GM21717 (cell line): Measurements from ENCODE around the gene SMAD7.

Source experiments
- ATAC-seq: cut with Tn5 transposase; IDR thresholded peaks from one replicate; pipeline ENCODE4 v1.9.1; 2021; ENCODE audit warnings: mild to moderate bottlenecking, moderate library complexity; ENCODE audit not compliant: unreplicated experiment

SMAD7 gene

GRCh38 chr18:48947560-48947959, 3.2 kb downstream of the SMAD7 start:
- ATAC-seq, result no peak

DNA sequence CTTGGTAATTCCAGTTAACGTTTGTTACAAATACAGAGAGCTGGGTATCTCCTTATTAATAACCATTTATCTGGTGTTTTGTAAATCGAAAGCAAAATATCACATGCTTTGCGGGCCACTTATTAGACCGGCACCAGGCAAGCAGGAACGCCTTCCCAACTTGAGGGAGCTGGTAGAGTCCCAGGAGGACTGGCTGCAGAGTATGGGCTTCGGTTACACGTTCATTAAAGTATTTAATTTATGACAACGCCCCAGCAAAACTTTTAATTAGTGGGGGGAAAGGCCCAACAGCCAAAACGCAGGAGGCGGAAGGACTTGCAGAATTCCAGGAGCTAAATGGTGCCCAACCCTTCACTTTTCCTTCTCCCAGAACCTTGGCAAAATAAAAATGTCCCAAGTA, 3.7 kb downstream of the SMAD7 start:
- no peak for ATAC-seq

- ATAC-seq, result no peak
Observed at GRCh38 chr18:48946329-48946835, 4.4 kb downstream of the SMAD7 start.

- ATAC-seq, result no peak
Observed at GRCh38 chr18:48945953-48946217, 4.9 kb downstream of the SMAD7 start.

DNA sequence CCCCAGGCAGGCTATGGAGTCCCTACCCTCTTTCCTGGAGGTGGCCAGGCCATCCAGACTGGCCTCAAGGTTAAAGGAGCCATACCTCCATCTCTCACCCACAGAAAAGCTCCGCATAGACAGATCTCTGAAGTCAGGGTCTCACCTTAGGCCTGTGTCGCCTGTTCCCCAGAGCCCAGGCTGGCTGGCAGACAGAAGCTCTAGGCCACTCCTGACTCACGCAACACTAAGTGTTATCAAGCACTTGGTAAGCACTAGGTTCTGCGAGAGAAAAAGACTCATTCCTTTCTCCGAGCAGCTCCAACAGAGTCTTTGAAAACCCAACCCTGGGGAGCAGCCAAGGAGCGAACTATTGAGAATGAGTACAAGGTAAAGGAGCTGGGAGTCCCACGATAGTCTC, 6.1 kb downstream of the SMAD7 start:
- ATAC-seq, result no peak

GRCh38 chr18:48943736-48944527, 6.8 kb downstream of the SMAD7 start:
- no peak for ATAC-seq

- ATAC-seq, result no peak
Observed at GRCh38 chr18:48943333-48943732, 7.4 kb downstream of the SMAD7 start.

DNA sequence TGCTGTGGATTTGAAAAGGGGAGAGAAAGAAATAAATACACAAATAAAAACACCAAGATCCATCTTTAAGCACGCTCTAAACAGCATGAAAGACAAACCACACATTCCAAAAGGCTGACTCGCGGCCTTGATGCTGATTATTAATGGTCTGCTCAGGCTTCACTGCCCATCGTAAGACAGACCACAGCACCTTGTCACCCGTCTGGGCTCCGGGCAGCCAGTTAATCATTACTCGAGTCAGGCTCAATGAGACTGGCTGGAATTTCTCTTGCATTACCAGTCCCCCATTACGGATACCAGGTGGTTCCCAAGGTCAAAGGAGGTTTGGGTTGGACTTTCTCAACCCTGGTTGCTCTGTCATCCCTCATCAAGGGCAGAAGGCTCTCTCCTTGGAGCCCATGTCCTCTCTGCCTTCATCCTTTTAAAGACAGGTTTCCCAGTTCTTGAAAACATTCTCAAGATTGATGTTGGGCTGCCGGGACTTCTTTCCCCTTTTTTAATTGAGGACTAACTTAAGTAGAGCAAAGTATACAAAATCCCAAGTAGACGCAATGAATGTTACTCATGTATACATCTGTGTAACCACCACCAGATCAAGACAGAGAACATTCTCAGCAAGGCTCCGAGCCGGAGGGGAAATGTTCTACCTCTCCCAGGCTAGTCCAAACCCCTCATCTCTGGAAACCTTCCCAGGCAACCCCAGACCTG, 8.1 kb downstream of the SMAD7 start:
- no peak for ATAC-seq

- ATAC-seq, result no peak
Observed at GRCh38 chr18:48942086-48942485, 8.7 kb downstream of the SMAD7 start.

DNA sequence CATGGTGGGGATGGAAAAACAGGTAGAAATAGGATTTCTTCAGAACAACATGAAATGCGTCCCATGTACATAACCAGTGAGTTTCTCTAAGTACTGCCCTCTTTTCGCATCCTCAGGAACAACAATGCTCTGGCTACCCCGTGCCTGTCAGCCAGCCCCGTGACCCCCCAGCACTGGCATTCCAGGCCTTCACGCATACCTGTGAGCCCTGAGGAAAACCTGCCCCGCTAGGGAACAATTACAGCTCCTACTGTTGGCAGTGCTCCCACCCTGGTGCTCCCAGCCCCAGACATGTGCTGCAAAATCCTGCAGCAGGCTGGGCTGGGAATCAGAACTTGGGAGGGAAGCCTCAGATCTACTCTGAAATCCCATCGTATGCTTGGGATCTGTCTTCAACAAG, 9.1 kb downstream of the SMAD7 start:
- no peak for ATAC-seq

DNA sequence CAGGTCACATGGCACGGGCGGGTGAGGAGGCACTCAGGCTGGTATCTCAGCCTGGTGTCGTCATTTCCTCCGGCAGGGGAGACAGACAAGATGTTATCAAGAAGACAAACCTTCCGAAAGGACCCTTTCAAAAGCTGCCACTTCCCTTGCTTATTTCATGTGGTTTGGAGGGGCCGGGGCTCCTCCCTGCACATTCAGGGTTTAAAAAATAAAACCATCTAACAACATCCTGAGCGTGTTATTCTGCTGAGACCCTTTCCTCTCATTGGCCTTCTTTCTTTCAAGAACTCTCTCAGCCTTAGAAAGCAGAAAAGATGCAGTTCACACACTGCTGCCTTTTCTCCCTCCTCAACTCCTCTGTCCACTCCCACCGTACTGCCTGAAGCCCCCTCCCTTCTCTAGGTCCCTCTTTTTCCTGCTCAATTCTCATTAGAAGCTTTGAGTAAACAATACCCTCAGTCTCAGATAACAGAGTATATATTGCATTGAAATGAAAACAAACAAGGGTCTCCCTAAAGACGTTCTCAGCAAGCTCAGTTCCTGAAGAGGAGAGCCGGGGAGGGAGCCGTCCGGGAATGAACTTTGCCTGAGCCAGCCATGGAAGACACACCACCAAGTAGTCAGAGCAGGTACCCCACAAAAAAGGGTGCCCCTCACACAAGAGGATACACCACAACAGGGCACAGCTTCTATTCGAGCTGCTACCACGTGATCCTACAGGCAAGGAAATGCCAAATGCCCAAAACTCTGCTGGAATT, 9.7 kb downstream of the SMAD7 start:
- ATAC-seq, result peak; percentile 50

DNA sequence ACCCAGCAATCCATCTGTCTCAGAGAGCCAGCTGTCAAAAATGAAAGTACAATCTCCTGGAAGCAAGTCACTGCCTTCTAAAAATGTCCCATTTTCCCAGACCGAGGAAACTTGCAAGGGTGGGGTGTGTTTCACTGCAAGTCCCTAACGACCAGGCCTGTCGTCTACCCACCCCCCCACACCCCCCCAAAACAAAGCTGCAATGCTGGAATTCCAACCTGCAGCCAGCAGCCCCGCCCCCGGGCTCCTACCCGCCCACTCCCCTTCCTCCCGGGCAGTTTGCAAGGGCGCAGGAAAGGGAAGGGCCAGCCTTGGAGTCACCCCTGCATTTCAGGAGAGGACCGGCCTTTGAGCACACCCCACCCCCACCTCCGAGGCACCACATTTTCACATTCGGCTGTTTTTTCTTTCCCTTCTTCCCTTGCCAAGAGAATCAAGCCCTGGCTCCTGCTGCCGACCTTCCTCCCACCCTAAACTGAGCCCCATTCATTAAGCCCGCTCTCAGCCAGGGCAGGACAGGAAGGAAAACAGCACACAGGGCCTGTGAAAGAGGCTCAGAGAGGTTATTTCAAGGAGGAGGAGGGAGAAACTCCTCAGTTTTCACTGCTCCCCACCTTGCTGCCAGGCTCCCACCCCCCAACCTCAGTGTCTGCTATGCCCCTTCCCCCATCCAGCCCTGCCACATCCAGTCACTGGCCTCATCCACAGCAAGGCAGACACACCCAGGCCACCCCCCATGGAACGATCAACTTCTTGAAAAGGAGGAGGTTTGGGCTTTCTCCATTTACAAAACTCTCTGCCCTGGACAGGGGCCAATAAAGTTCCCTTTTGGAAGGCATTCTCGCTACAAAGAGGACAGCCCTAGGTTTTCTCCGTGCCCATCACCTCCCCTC, 11.3 kb downstream of the SMAD7 start:
- no peak for ATAC-seq

- ATAC-seq, result no peak
Observed at GRCh38 chr18:48938827-48939204, 11.9 kb downstream of the SMAD7 start.

DNA sequence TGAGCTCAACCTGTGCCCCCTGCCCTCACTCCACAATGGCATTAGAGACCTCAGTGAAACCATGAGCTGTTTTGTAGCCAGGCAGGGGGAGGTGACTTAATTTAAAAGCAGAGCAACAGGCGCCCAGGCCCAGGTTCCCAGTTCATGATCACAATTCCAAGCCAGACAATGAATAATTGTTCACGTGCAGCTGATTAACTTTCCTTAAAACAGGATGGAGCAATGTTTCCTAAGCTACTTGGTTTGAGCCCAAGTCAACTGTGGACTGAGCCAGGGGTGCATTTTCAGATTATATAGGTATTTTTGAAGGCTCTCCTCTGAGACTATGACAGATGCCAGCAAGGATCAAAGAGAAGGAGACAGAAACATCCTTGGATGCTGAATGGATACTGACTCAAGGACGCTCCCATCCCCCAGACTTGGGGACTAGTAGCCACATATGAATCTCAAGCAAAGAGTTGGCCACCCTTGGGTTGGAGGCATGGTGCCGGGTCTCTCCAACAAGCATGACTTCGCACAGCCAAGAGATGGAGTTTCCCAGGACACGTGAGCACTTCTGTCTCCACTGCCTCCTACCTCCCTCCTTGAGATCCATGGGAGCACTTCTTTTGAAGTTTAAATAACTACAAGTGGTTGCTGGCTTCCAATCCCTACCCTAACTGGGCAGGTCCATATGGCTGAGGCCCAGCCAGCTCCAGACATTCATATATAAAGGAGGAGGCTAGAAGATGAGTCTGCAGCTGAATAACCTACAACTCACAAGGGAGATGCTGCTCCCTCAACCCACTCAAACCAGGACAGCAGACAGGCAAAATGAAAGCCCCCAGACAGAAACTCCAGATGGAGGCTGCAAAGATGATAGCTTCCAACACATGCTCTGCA, 12.7 kb downstream of the SMAD7 start:
- no peak for ATAC-seq

- no peak for ATAC-seq
Observed at GRCh38 chr18:48935433-48935774, 15.4 kb downstream of the SMAD7 start.

DNA sequence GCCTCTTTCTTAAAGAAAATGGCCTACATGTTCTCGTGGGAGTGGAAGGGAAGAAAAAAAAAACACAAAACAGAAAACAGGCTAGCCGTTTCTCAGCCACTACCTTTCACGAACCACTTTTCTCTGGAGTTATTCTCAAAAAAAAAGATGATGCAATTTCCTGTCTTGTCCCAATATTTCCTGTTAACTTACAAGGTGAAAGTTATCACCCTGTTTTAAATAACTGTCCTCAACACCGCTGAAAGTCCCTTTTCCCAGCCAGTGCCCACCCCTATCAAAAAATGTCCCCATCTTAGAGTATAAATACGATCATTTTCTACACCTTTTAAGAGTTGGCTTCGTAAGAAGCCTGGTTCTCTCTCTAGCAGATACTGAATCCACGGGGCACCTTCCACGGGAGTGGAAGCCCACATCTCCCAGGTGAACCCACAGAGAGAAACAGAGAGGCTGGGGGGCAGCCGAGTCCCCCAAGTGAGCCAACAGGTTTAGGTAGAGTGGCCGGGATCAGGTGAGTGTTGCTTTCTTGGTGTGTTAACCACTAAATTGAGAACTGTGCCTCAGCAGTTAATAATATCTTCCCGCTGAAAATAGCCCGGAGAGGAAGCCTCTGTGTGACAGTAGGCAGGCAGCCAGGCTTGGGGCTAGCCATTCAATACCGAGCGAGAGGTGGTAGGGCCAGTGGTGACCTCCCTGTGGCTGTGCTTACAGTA, 15.9 kb downstream of the SMAD7 start:
- ATAC-seq, result peak; percentile 44

DNA sequence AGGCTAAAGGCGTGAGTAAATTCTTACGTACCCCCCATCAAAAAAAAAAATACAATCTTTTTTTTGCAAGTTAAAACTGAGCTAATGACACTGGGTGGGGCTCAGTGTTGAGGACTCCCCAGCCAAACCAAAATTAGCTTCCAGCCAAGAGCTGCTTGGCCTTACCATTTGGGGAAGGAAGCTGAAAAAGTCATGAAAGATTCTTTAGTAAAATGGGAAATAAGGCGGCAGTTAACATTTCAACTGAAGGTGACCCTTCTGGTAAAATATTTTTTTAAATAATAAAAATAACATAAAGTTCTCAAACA, 16.4 kb downstream of the SMAD7 start:
- ATAC-seq, result no peak

DNA sequence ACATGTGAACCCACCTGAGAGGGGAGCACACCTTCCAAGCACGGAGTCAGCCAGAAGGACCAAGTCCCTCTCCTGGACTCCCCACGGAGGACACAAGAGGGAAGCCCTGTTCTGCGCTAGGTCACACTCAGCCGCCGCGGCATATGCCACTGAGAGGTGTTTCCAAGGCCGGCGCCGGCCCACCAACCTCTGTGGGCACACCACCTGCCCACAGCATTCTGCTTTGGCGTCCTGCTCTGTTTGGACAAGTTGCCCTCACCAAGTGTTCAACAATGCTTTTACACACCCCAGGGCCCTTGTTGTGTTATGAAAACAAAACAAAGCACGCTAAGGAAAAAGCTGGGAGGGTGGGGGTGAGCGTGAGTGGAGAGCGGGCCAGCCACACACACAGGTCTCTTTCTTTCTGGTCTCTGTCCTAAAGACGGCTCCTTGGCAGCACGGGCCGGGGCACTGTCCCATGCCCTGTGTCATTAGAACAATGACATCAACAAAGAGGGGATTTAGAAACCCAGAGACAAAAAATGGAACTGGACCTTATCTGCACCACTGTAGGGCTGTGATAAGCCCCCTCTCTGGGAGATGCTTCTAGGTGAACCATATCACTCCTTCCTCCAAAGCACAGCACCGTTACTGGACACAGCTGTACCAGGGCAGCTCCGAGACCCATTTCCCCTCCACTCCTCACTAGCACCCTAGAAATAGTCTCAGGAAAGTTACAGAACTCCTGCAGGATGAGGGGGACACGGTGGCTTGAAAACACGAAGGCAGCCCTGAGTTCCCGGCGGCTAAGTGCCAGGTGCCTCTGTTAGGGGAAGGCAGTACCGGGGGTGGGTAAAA, 17.0 kb downstream of the SMAD7 start:
- no peak for ATAC-seq
